GM12878 (cell line): Measurements from ENCODE around the gene MEX3C. TPM values are rescaled to one million over a fixed set of nuclear protein-coding genes. Genes with fewer than 3 reads are reported as not detected.

Experiments used
- ATAC-seq: fragments of 200-7000 bp; cut with Tn5 transposase; 3 replicates; pipeline ENCODE4 v1.9.1; 2020; ENCODE audit warnings: mild to moderate bottlenecking, moderate library complexity
- BruUV-seq: library from RNA; stranded (reverse); fragments of 400-500 nt; replicated peaks from 2 replicates; lab custom pipeline; 2021; lab: Mats Ljungman, UMichigan
- CTCF ChIA-PET: fragments of 300-600 bp; sonication (Branson Sonifier 250); formaldehyde crosslinking; extraction: SDS; loops from one replicate; lab custom pipeline; 2021; ENCODE audit warnings: inconsistent platforms; lab: Yijun Ruan, JAX
- POLR2A ChIA-PET: fragments of 350-600 bp; formaldehyde crosslinking; extraction: SDS; loops from one replicate; lab custom pipeline; 2021; ENCODE audit warnings: inconsistent platforms; lab: Charles Lee
- RAD21 ChIA-PET: fragments of 300-600 bp; sonication (Branson Sonifier 250); formaldehyde crosslinking; loops from one replicate; lab custom pipeline; 2023; ENCODE audit warnings: antibody characterized with exemption; ENCODE audit not compliant: unreplicated experiment; lab: Charles Lee
- SMC1A ChIA-PET: fragments of 300-600 bp; sonication (Branson Sonifier 250); formaldehyde crosslinking; loops from one replicate; lab custom pipeline; 2023; ENCODE audit not compliant: unreplicated experiment, uncharacterized antibody; lab: Charles Lee
- DNase-seq: peaks from one replicate; pipeline ENCODE4 v3.0.0-alpha.2; 2011; ENCODE audit warnings: low read depth, low spot score
- FAIRE-seq: peaks from 3 replicates; lab custom pipeline; 2011; peaks lifted over from hg19 to GRCh38; lab: Jason Lieb, UNC
- H2AFZ ChIP-seq: 2 replicates; pipeline ENCODE4 v1.6.0; 2011; ENCODE audit warnings: low read depth, low read length, control low read depth; ENCODE audit not compliant: control insufficient read depth
- H3K27ac ChIP-seq: 2 replicates; pipeline ENCODE4 v1.5.1; 2011; ENCODE audit warnings: control low read depth; ENCODE audit not compliant: control insufficient read depth, insufficient read depth
- H3K27me3 ChIP-seq, 2 experiments: replicated peaks in 1 of 2; 2 replicates each; pipeline versions ENCODE4 v1.6.0 to v1.6.1; 2011; ENCODE audit warnings: low read length in 1 of 2; ENCODE audit not compliant: control insufficient read depth in 2 of 2, insufficient read depth in 2 of 2
- H3K36me3 ChIP-seq, 2 experiments: 2 replicates each; pipeline ENCODE4 v1.5.1; 2011; ENCODE audit warnings: low read length in 1 of 2; ENCODE audit not compliant: control insufficient read depth in 2 of 2, insufficient read depth in 2 of 2
- H3K4me1 ChIP-seq: 2 replicates; pipeline ENCODE4 v1.6.1; 2011; ENCODE audit warnings: mild to moderate bottlenecking, low read length, moderate library complexity, mixed read lengths; ENCODE audit not compliant: control insufficient read depth, insufficient read depth
- H3K4me2 ChIP-seq: 2 replicates; pipeline ENCODE4 v1.6.0; 2011; ENCODE audit warnings: control low read depth; ENCODE audit not compliant: control insufficient read depth, insufficient read depth
- H3K4me3 ChIP-seq: fragments of 200-600 bp; sonication (generic); 2 replicates; pipeline ENCODE4 v1.5.1; 2016
- H3K79me2 ChIP-seq: 2 replicates; pipeline ENCODE4 v1.6.0; 2011; ENCODE audit warnings: low read length; ENCODE audit not compliant: control insufficient read depth, insufficient read depth
- H3K9ac ChIP-seq: 2 replicates; pipeline ENCODE4 v1.8.0; 2011; ENCODE audit warnings: low read length, control low read depth, mixed read lengths; ENCODE audit not compliant: control insufficient read depth, insufficient read depth
- H3K9me3 ChIP-seq: replicated peaks from 3 replicates; pipeline ENCODE4 v1.5.1; 2011; ENCODE audit warnings: mild to moderate bottlenecking, low read length; ENCODE audit not compliant: control insufficient read depth, insufficient read depth
- H4K20me1 ChIP-seq: 2 replicates; pipeline ENCODE4 v1.6.0; 2011; ENCODE audit not compliant: control insufficient read depth, insufficient read depth
- ATF7 ChIP-seq: fragments of 450-650 bp; IDR thresholded peaks from 2 replicates; pipeline ENCODE4 v1.6.1; 2016; ENCODE audit warnings: low read depth, mild to moderate bottlenecking
- BACH1 ChIP-seq: fragments of 450-650 bp; IDR thresholded peaks from 2 replicates; pipeline ENCODE4 v1.6.1; 2017; ENCODE audit warnings: mild to moderate bottlenecking, borderline replicate concordance
- BRCA1 ChIP-seq: IDR thresholded peaks from 2 replicates; pipeline ENCODE4 v1.6.1; 2011; ENCODE audit warnings: low read depth, low read length, improper control_type of control experiment
- CHD1 ChIP-seq: IDR thresholded peaks from 2 replicates; pipeline ENCODE4 v1.6.1; 2012; ENCODE audit warnings: low read depth, low read length, improper control_type of control experiment
- EZH2 ChIP-seq: IDR thresholded peaks from 2 replicates; pipeline ENCODE4 v1.6.1; 2012; ENCODE audit warnings: low read depth, mild to moderate bottlenecking, control low read depth, inconsistent platforms, low read length, borderline replicate concordance; ENCODE audit not compliant: control insufficient read depth
- JUND ChIP-seq: IDR thresholded peaks from 2 replicates; pipeline ENCODE4 v1.6.1; 2012; ENCODE audit warnings: low read depth, mild to moderate bottlenecking, low read length, improper control_type of control experiment, moderate library complexity
- MAX ChIP-seq: IDR thresholded peaks from 2 replicates; pipeline ENCODE4 v1.6.1; 2012; ENCODE audit warnings: low read depth, low read length, improper control_type of control experiment
- POLR2AphosphoS5 ChIP-seq: IDR thresholded peaks from 2 replicates; pipeline ENCODE4 v1.6.1; 2011; ENCODE audit warnings: mild to moderate bottlenecking, low read length, inconsistent platforms
- RCOR1 ChIP-seq: conservative IDR thresholded peaks from 2 replicates; pipeline ENCODE4 v1.6.1; 2012; ENCODE audit warnings: low read depth, low read length, improper control_type of control experiment
- ZBTB33 ChIP-seq: fragments of 450-650 bp; IDR thresholded peaks from 2 replicates; pipeline ENCODE4 v1.6.1; 2017; ENCODE audit warnings: mild to moderate bottlenecking
- WGBS: methylation state at CpG from one replicate; pipeline ENCODE4 v1.1.6; 2016; ENCODE audit warnings: low lambda C conversion rate; ENCODE audit not compliant: insufficient replicate concordance, insufficient coverage; ENCODE audit errors: missing lambda C conversion rate; 5-methylcytosine and 5-hydroxymethylcytosine counted together
- in situ Hi-C: fragments of 300-500 bp; cut with MboI; formaldehyde crosslinking; loops from 9 replicates; pipeline ENCODE4 v1.14.3; 2018; ENCODE audit warnings: mixed read lengths
- intact Hi-C: fragments of 100-400 bp; cut with micrococcal nuclease; formaldehyde crosslinking; loops from one replicate; pipeline ENCODE4 v1.14.2; 2022; ENCODE audit not compliant: unreplicated experiment
- polyA plus RNA-seq, 11 experiments: library from polyadenylated mRNA; depleted of rRNA in 4 of 11; unstranded in 6 of 11; stranded (reverse) in 5 of 11; fragments of >200 nt; fragmentation: Nextera tagmentation in 4 of 11; fragmentation: Illumina TruSeq in 1 of 11; extraction: Ambion mirVana in 4 of 11; extraction: Trizol in 1 of 11; gene quantifications; 1 replicate in 1 of 11; 2 replicates in 10 of 11; pipeline versions ENCODE4 v1.2.1 to v1.2.3, GENCODE V29; 2011 to 2016; ENCODE audit warnings: inconsistent platforms in 2 of 11, missing spikeins in 2 of 11, low read depth in 1 of 11
- total RNA-seq, 4 experiments: library from RNA; depleted of rRNA in 3 of 4; stranded (reverse); fragments of >200 nt in 3 of 4; fragmentation: Illumina TruSeq in 1 of 4; extraction: Trizol in 1 of 4; gene quantifications; 2 replicates each; pipeline versions ENCODE4 v1.2.1 to v1.2.3, GENCODE V29; 2013 to 2021

The MEX3C gene
- total and polyA plus RNA-seq, 10 of the 15 experiments (the other 5 are each of a cell fraction or from before 2014, with no cell fraction given), result 6.7 to 48.8 (median 21.3) TPM

GRCh38 chr18:51133580-51134160 is 63.8 kb downstream of the MEX3C start:
- Histone ChIP-seq H3K9ac (no peak overlapping the region), H3K27me3 (no peaks in the 10 kb centered on the region), H4K20me1 (no peaks in the 10 kb centered on the region), H3K36me3 (no peaks in the 10 kb centered on the region), H3K9me3 (no peaks in the 10 kb centered on the region), H2AFZ (no peak overlapping the region), H3K4me1 (no peaks in the 10 kb centered on the region), H3K27ac (no peak overlapping the region), H3K4me2 (no peak overlapping the region), H3K4me3 (no peak overlapping the region), H3K79me2 (no peaks in the 10 kb centered on the region)
- 76% methylated on average over 12 of the region's 12 CpGs for WGBS
- no peak for DNase-seq
- TF ChIP-seq ATF7 (no peak), CHD1 (no peak), MAX (no peak)
- FAIRE-seq, result no peak
- ChIA-PET RAD21 (interaction anchor here (0.7 to 1.5 kb wide), 2 partner anchors 63 to 289 kb away, joined by 3 to 4 read pairs; partner anchors contain the start of gene MEX3C), SMC1A (interaction anchor here (0.8 to 1.6 kb wide), 4 partner anchors 16 to 54 kb away, joined by 3 to 4 read pairs (median 3); no protein-coding TSS in a partner anchor), POLR2A (no interaction called here), CTCF (interaction anchor here (0.7 to 1.2 kb wide), 4 partner anchors 23 to 252 kb away, joined by 3 to 5 read pairs (median 4); no protein-coding TSS in a partner anchor)
- no TSS peak for BruUV-seq
- ATAC-seq, result no peak
- in situ Hi-C loops, result no loop called here
- intact Hi-C loops, result no loop called here

GRCh38 chr18:51132256-51132935 is 65.1 kb downstream of the MEX3C start:
- no peak overlapping the region for H3K9ac ChIP-seq
- RAD21 ChIA-PET, result no interaction called here
- no peak for TF ChIP-seq RCOR1
- no peak for TF ChIP-seq EZH2
- TF ChIP-seq CHD1, result no peak
- no peak for TF ChIP-seq BACH1
- TF ChIP-seq POLR2AphosphoS5, result no peak
- no peak for TF ChIP-seq ZBTB33
- TF ChIP-seq JUND, result no peak
- no peak for TF ChIP-seq BRCA1

More at GRCh38 chr18:51132256-51132935, 65.1 kb downstream of the MEX3C start:
- no peaks in the 10 kb centered on the region for H4K20me1 ChIP-seq
- ChIA-PET CTCF (interaction anchor here (0.6 to 1.8 kb wide), 2 partner anchors 20 to 60 kb away, joined by 3 to 4 read pairs; no protein-coding TSS in a partner anchor), POLR2A (no interaction called here), SMC1A (interaction anchor here (0.8 to 1.6 kb wide), 3 partner anchors 18 to 21 kb away, joined by 3 to 4 read pairs (median 3); no protein-coding TSS in a partner anchor)
- H3K27me3 ChIP-seq, result no peaks in the 10 kb centered on the region
- 41% methylated on average over 6 of the region's 6 CpGs for whole genome bisulfite sequencing
- FAIRE-seq (no peak), DNase-seq (no peak), ATAC-seq (peak; percentile 36; the same call in 2 of the 3 replicates)
- H3K79me2 ChIP-seq, result no peaks in the 10 kb centered on the region
- no peak overlapping the region for H3K4me2 ChIP-seq
- no peaks in the 10 kb centered on the region for H3K9me3 ChIP-seq
- BruUV-seq, result no TSS peak
- no peaks in the 10 kb centered on the region for H3K4me1 ChIP-seq
- H3K4me3 ChIP-seq, result no peak overlapping the region
- intact Hi-C loops (no loop called here), in situ Hi-C loops (no loop called here)
- no peaks in the 10 kb centered on the region for H3K36me3 ChIP-seq
- H2AFZ ChIP-seq, result no peak overlapping the region
- no peak overlapping the region for H3K27ac ChIP-seq
